Mesothelial cell of epicardium (in vitro differentiated cells): ENCODE measurements around the gene LRRC3. TPM values are rescaled to one million over a fixed set of nuclear protein-coding genes. Genes with fewer than 3 reads are reported as not detected.

Experiments used
- DNase-seq, 2 experiments: peaks; one replicate each; pipeline ENCODE4 v3.0.0; 2021; ENCODE audit warnings: low spot score in 2 of 2; ENCODE audit not compliant: unreplicated experiment in 2 of 2
- H3K27ac Mint-ChIP-seq: 2 replicates; pipeline ENCODE4 v1.8.0; 2021; ENCODE audit warnings: mixed read lengths
- H3K27me3 Mint-ChIP-seq: 2 replicates; pipeline ENCODE4 v1.8.0; 2021; ENCODE audit warnings: low read depth, mixed read lengths
- H3K36me3 Mint-ChIP-seq: 2 replicates; pipeline ENCODE4 v1.8.0; 2021; ENCODE audit warnings: mixed read lengths
- H3K4me1 Mint-ChIP-seq: 2 replicates; pipeline ENCODE4 v1.8.0; 2021; ENCODE audit warnings: mixed read lengths
- H3K4me3 Mint-ChIP-seq: 2 replicates; pipeline ENCODE4 v1.8.0; 2021; ENCODE audit warnings: mild to moderate bottlenecking, moderate library complexity, mixed read lengths
- H3K9me3 Mint-ChIP-seq: 2 replicates; pipeline ENCODE4 v1.8.0; 2021; ENCODE audit warnings: mixed read lengths
- CTCF ChIP-seq: fragments of 200-600 bp; sonication (generic); IDR thresholded peaks from one replicate; pipeline ENCODE4 v1.5.0; 2021; ENCODE audit warnings: antibody characterized with exemption; ENCODE audit not compliant: unreplicated experiment
- total RNA-seq: library from RNA; stranded (reverse); gene quantifications from 3 replicates; pipeline ENCODE4 v1.2.1, GENCODE V29; 2021

LRRC3 gene
- total RNA-seq = 10.9 to 11.9 TPM (median 11.8 TPM) in 3 replicates

- DNase-seq = peak; percentile 84 to 94
- Mint-ChIP-seq H3K36me3 (peaks cover 2% of the 10 kb centered on the region), H3K4me1 (no peaks in the 10 kb centered on the region), H3K9me3 (peaks cover 19% of the 10 kb centered on the region), H3K4me3 (peak within 1 kb of the TSS; percentile 77), H3K27me3 (peaks cover 13% of the 10 kb centered on the region), H3K27ac (no peak within 1 kb of the TSS)
- TF ChIP-seq CTCF = no peak
Observed at GRCh38 chr21:44454747-44455523, at the start of gene LRRC3. LRRC3 (plus strand) TSS chr21:44455510; CDS start chr21:44456645, 1,135 bp downstream.

GRCh38 chr21:44405948-44406872 is 49.1 kb upstream of the LRRC3 start:
- DNase-seq = no peak
- H3K27me3 Mint-ChIP-seq = no peaks in the 10 kb centered on the region
- no peak for TF ChIP-seq CTCF

GRCh38 chr21:44406953-44407352 is 48.4 kb upstream of the LRRC3 start:
- TF ChIP-seq CTCF = no peak
- Mint-ChIP-seq H3K9me3 (peaks cover 11% of the 10 kb centered on the region), H3K27ac (no peak overlapping the region), H3K27me3 (peaks cover 6% of the 10 kb centered on the region), H3K36me3 (peaks cover 2% of the 10 kb centered on the region), H3K4me1 (no peaks in the 10 kb centered on the region), H3K4me3 (no peak overlapping the region)
- DNase-seq = no peak

More at GRCh38 chr21:44405948-44406872, 49.1 kb upstream of the LRRC3 start:
- peaks cover 2% of the 10 kb centered on the region for H3K36me3 Mint-ChIP-seq
- no peak overlapping the region for H3K27ac Mint-ChIP-seq
- peaks cover 10% of the 10 kb centered on the region for H3K9me3 Mint-ChIP-seq
- H3K4me3 Mint-ChIP-seq = no peak overlapping the region
- H3K4me1 Mint-ChIP-seq = no peaks in the 10 kb centered on the region

- no peak overlapping the region for H3K4me3 Mint-ChIP-seq
- H3K27me3 Mint-ChIP-seq = peaks cover 11% of the 10 kb centered on the region
Observed at GRCh38 chr21:44407493-44407892, 47.8 kb upstream of the LRRC3 start.

More at GRCh38 chr21:44407493-44407892, 47.8 kb upstream of the LRRC3 start:
- Mint-ChIP-seq H3K27ac (no peak overlapping the region), H3K9me3 (peaks cover 16% of the 10 kb centered on the region), H3K4me1 (no peaks in the 10 kb centered on the region), H3K36me3 (peaks cover 2% of the 10 kb centered on the region)
- no peak for DNase-seq
- TF ChIP-seq CTCF = no peak
